ENCODE results near the gene CDH22.

DNA sequence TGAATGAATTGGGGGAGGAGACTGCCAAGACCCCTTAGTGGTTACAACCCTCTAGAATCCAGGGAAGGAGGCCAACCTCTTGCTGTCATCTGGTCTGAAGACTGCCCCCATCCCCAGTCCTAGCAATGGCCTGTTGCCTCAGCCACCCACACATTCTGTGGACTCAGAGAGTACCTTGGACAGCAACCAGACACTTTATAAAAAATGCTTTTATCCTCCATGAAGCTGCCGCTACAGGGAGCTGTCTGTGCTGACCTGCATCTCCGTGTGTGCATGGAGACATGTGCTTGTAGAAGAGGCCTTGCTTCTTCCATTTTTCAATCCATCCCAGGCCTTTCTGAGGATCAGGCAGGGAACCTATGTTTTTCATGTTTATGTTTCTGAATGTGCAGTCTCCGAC, 15.2 kb downstream of the CDH22 start:
- TF ChIP-seq, protein P1, sequence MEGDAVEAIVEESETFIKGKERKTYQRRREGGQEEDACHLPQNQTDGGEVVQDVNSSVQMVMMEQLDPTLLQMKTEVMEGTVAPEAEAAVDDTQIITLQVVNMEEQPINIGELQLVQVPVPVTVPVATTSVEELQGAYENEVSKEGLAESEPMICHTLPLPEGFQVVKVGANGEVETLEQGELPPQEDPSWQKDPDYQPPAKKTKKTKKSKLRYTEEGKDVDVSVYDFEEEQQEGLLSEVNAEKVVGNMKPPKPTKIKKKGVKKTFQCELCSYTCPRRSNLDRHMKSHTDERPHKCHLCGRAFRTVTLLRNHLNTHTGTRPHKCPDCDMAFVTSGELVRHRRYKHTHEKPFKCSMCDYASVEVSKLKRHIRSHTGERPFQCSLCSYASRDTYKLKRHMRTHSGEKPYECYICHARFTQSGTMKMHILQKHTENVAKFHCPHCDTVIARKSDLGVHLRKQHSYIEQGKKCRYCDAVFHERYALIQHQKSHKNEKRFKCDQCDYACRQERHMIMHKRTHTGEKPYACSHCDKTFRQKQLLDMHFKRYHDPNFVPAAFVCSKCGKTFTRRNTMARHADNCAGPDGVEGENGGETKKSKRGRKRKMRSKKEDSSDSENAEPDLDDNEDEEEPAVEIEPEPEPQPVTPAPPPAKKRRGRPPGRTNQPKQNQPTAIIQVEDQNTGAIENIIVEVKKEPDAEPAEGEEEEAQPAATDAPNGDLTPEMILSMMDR (IDR thresholded peaks at IDR 0.05; ENCODE audit: low read depth, low read length): no peak
- no peak for TF ChIP-seq EZH2phosphoT487 (IDR thresholded peaks at IDR 0.05; ENCODE audit: low read depth)
